GM12878 (cell line): Measurements from ENCODE around the gene USP27X. TPM values are rescaled to one million over a fixed set of nuclear protein-coding genes. Genes with fewer than 3 reads are reported as not detected.

Source experiments
- ATAC-seq: fragments of 200-7000 bp; cut with Tn5 transposase; 3 replicates; pipeline ENCODE4 v1.9.1; 2020; ENCODE audit warnings: mild to moderate bottlenecking, moderate library complexity
- Bru-seq: library from RNA; stranded (reverse); fragments of 400-500 nt; gene quantifications from one replicate; lab custom pipeline; 2021; lab: Mats Ljungman, UMichigan
- BruChase-seq, 2 experiments: library from RNA; stranded (reverse); fragments of 400-500 nt; gene quantifications; one replicate each; lab custom pipeline; 2021; lab: Mats Ljungman, UMichigan
- BruUV-seq: library from RNA; stranded (reverse); fragments of 400-500 nt; replicated peaks from 2 replicates; lab custom pipeline; 2021; lab: Mats Ljungman, UMichigan
- CTCF ChIA-PET: fragments of 300-600 bp; sonication (Branson Sonifier 250); formaldehyde crosslinking; extraction: SDS; loops from one replicate; lab custom pipeline; 2021; ENCODE audit warnings: inconsistent platforms; lab: Yijun Ruan, JAX
- POLR2A ChIA-PET: fragments of 350-600 bp; formaldehyde crosslinking; extraction: SDS; loops from one replicate; lab custom pipeline; 2021; ENCODE audit warnings: inconsistent platforms; lab: Charles Lee
- RAD21 ChIA-PET: fragments of 300-600 bp; sonication (Branson Sonifier 250); formaldehyde crosslinking; loops from one replicate; lab custom pipeline; 2023; ENCODE audit warnings: antibody characterized with exemption; ENCODE audit not compliant: unreplicated experiment; lab: Charles Lee
- SMC1A ChIA-PET: fragments of 300-600 bp; sonication (Branson Sonifier 250); formaldehyde crosslinking; loops from one replicate; lab custom pipeline; 2023; ENCODE audit not compliant: unreplicated experiment, uncharacterized antibody; lab: Charles Lee
- DNase-seq: peaks from one replicate; pipeline ENCODE4 v3.0.0-alpha.2; 2011; ENCODE audit warnings: low read depth, low spot score
- FAIRE-seq: peaks from 3 replicates; lab custom pipeline; 2011; peaks lifted over from hg19 to GRCh38; lab: Jason Lieb, UNC
- H2AFZ ChIP-seq: 2 replicates; pipeline ENCODE4 v1.6.0; 2011; ENCODE audit warnings: low read depth, low read length, control low read depth; ENCODE audit not compliant: control insufficient read depth
- H3K27ac ChIP-seq: 2 replicates; pipeline ENCODE4 v1.5.1; 2011; ENCODE audit warnings: control low read depth; ENCODE audit not compliant: control insufficient read depth, insufficient read depth
- H3K27me3 ChIP-seq, 2 experiments: replicated peaks in 1 of 2; 2 replicates each; pipeline versions ENCODE4 v1.6.0 to v1.6.1; 2011; ENCODE audit warnings: low read length in 1 of 2; ENCODE audit not compliant: control insufficient read depth in 2 of 2, insufficient read depth in 2 of 2
- H3K36me3 ChIP-seq, 2 experiments: 2 replicates each; pipeline ENCODE4 v1.5.1; 2011; ENCODE audit warnings: low read length in 1 of 2; ENCODE audit not compliant: control insufficient read depth in 2 of 2, insufficient read depth in 2 of 2
- H3K4me1 ChIP-seq: 2 replicates; pipeline ENCODE4 v1.6.1; 2011; ENCODE audit warnings: mild to moderate bottlenecking, low read length, moderate library complexity, mixed read lengths; ENCODE audit not compliant: control insufficient read depth, insufficient read depth
- H3K4me2 ChIP-seq: 2 replicates; pipeline ENCODE4 v1.6.0; 2011; ENCODE audit warnings: control low read depth; ENCODE audit not compliant: control insufficient read depth, insufficient read depth
- H3K4me3 ChIP-seq: fragments of 200-600 bp; sonication (generic); 2 replicates; pipeline ENCODE4 v1.5.1; 2016
- H3K79me2 ChIP-seq: 2 replicates; pipeline ENCODE4 v1.6.0; 2011; ENCODE audit warnings: low read length; ENCODE audit not compliant: control insufficient read depth, insufficient read depth
- H3K9ac ChIP-seq: 2 replicates; pipeline ENCODE4 v1.8.0; 2011; ENCODE audit warnings: low read length, control low read depth, mixed read lengths; ENCODE audit not compliant: control insufficient read depth, insufficient read depth
- H3K9me3 ChIP-seq: replicated peaks from 3 replicates; pipeline ENCODE4 v1.5.1; 2011; ENCODE audit warnings: mild to moderate bottlenecking, low read length; ENCODE audit not compliant: control insufficient read depth, insufficient read depth
- H4K20me1 ChIP-seq: 2 replicates; pipeline ENCODE4 v1.6.0; 2011; ENCODE audit not compliant: control insufficient read depth, insufficient read depth
- BCL11A ChIP-seq: IDR thresholded peaks from 2 replicates; pipeline ENCODE4 v1.6.1; 2011; ENCODE audit warnings: low read depth, low read length
- CHD2 ChIP-seq: IDR thresholded peaks from 2 replicates; pipeline ENCODE4 v1.6.1; 2011; ENCODE audit warnings: low read depth, low read length, improper control_type of control experiment, borderline replicate concordance
- CREB1 ChIP-seq: IDR thresholded peaks from 2 replicates; pipeline ENCODE4 v1.6.1; 2012; ENCODE audit warnings: low read depth, mild to moderate bottlenecking, inconsistent platforms
- CTCF ChIP-seq, 3 experiments: IDR thresholded peaks in 2 of 3; conservative IDR thresholded peaks in 1 of 3; 2 replicates each; pipeline ENCODE4 v1.5.1; 2011; ENCODE audit warnings: low read depth in 3 of 3, low read length in 3 of 3, mild to moderate bottlenecking in 3 of 3, control low read depth in 2 of 3, moderate library complexity in 2 of 3, inconsistent platforms in 1 of 3, mixed read lengths in 1 of 3; ENCODE audit not compliant: control insufficient read depth in 2 of 3, insufficient read depth in 1 of 3; ENCODE audit errors: extremely low read depth in 1 of 3
- EED ChIP-seq: sonication (generic); IDR thresholded peaks from 2 replicates; pipeline ENCODE4 v1.6.1; 2016; ENCODE audit warnings: antibody characterized with exemption, low read depth
- EGR1 ChIP-seq, 2 experiments: IDR thresholded peaks; 1 replicate in 1 of 2; 2 replicates in 1 of 2; pipeline ENCODE4 v1.6.1; 2011 to 2012; ENCODE audit warnings: low read depth in 2 of 2, low read length in 2 of 2, borderline replicate concordance in 1 of 2, mild to moderate bottlenecking in 1 of 2, moderate library complexity in 1 of 2
- HDAC2 ChIP-seq: fragments of 200-600 bp; sonication (generic); IDR thresholded peaks from 2 replicates; pipeline ENCODE4 v1.6.1; 2017
- HDGF ChIP-seq: fragments of 450-650 bp; IDR thresholded peaks from 2 replicates; pipeline ENCODE4 v1.6.1; 2016; ENCODE audit warnings: antibody characterized with exemption
- MLLT1 ChIP-seq: fragments of 450-650 bp; IDR thresholded peaks from 2 replicates; pipeline ENCODE4 v1.6.1; 2016; ENCODE audit warnings: mild to moderate bottlenecking
- NFXL1 ChIP-seq: fragments of 450-650 bp; IDR thresholded peaks from 2 replicates; pipeline ENCODE4 v1.6.1; 2017; ENCODE audit warnings: antibody characterized with exemption, mild to moderate bottlenecking, borderline replicate concordance
- POLR2A ChIP-seq: IDR thresholded peaks from 2 replicates; pipeline ENCODE4 v1.6.1; 2011; ENCODE audit warnings: low read depth, mild to moderate bottlenecking, low read length
- TCF12 ChIP-seq: IDR thresholded peaks from 2 replicates; pipeline ENCODE4 v1.6.1; 2011; ENCODE audit warnings: low read depth, mild to moderate bottlenecking, low read length
- TCF3 ChIP-seq: IDR thresholded peaks from 2 replicates; pipeline ENCODE4 v1.6.1; 2012; ENCODE audit warnings: low read depth, mild to moderate bottlenecking, low read length, borderline replicate concordance; ENCODE audit not compliant: insufficient read depth
- TCF7 ChIP-seq: IDR thresholded peaks from 2 replicates; pipeline ENCODE4 v1.6.1; 2014; ENCODE audit warnings: antibody characterized with exemption, borderline replicate concordance
- WRNIP1 ChIP-seq: IDR thresholded peaks from 2 replicates; pipeline ENCODE4 v1.6.1; 2011; ENCODE audit warnings: low read depth, low read length, improper control_type of control experiment, borderline replicate concordance
- ZBED1 ChIP-seq: IDR thresholded peaks from 2 replicates; pipeline ENCODE4 v1.6.1; 2016; ENCODE audit warnings: borderline replicate concordance
- WGBS: methylation state at CpG from one replicate; pipeline ENCODE4 v1.1.6; 2016; ENCODE audit warnings: low lambda C conversion rate; ENCODE audit not compliant: insufficient replicate concordance, insufficient coverage; ENCODE audit errors: missing lambda C conversion rate; 5-methylcytosine and 5-hydroxymethylcytosine counted together
- in situ Hi-C: fragments of 300-500 bp; cut with MboI; formaldehyde crosslinking; loops from 9 replicates; pipeline ENCODE4 v1.14.3; 2018; ENCODE audit warnings: mixed read lengths
- intact Hi-C: fragments of 100-400 bp; cut with micrococcal nuclease; formaldehyde crosslinking; loops from one replicate; pipeline ENCODE4 v1.14.2; 2022; ENCODE audit not compliant: unreplicated experiment
- long read RNA-seq, 2 experiments: library from polyadenylated mRNA; unstranded; transcript quantifications; one replicate each; pipeline ENCODE4 v2.0.0, GENCODE V29; 2019 to 2020
- polyA minus RNA-seq, 3 experiments: library from RNA; depleted of rRNA, polyadenylated mRNA; stranded (reverse); fragments of >200 nt; gene quantifications; 2 replicates each; pipeline ENCODE4 v1.2.3, GENCODE V29; 2011
- polyA plus RNA-seq, 11 experiments: library from polyadenylated mRNA; depleted of rRNA in 4 of 11; unstranded in 6 of 11; stranded (reverse) in 5 of 11; fragments of >200 nt; fragmentation: Nextera tagmentation in 4 of 11; fragmentation: Illumina TruSeq in 1 of 11; extraction: Ambion mirVana in 4 of 11; extraction: Trizol in 1 of 11; gene quantifications; 1 replicate in 1 of 11; 2 replicates in 10 of 11; pipeline versions ENCODE4 v1.2.1 to v1.2.3, GENCODE V29; 2011 to 2016; ENCODE audit warnings: inconsistent platforms in 2 of 11, missing spikeins in 2 of 11, low read depth in 1 of 11
- total RNA-seq, 4 experiments: library from RNA; depleted of rRNA in 3 of 4; stranded (reverse); fragments of >200 nt in 3 of 4; fragmentation: Illumina TruSeq in 1 of 4; extraction: Trizol in 1 of 4; gene quantifications; 2 replicates each; pipeline versions ENCODE4 v1.2.1 to v1.2.3, GENCODE V29; 2013 to 2021

Gene USP27X
- total RNA-seq (2013; cell fraction: nucleolus; rRNA removed), result 0.59 and 0.63 TPM in 2 replicates
- total RNA-seq (2014; rRNA removed) (0.82 and 0.90 TPM in 2 replicates), total RNA-seq (2014; rRNA removed; fragmentation: Illumina TruSeq; extraction: Trizol) (0.69 and 0.89 TPM in 2 replicates), total RNA-seq (2021) (0.90 and 1.3 TPM in 2 replicates), polyA plus RNA-seq (2011; rRNA removed) (0.79 and 0.94 TPM in 2 replicates), polyA plus RNA-seq (2014; fragmentation: Illumina TruSeq; extraction: Trizol) (2.0 and 3.5 TPM in 2 replicates), polyA plus RNA-seq (2014; fragmentation: Nextera tagmentation; extraction: Ambion mirVana) (under 1 TPM; 0.31 to 0.33 TPM), polyA plus RNA-seq (2014; rRNA removed) (0.93 and 1.1 TPM in 2 replicates), polyA plus RNA-seq (2016; fragmentation: Nextera tagmentation; extraction: Ambion mirVana) (under 1 TPM in 1 of 2 experiments, not detected in 1; 0.09 TPM), polyA minus RNA-seq (2011; rRNA and poly(A)+ RNA removed) (1.6 and 2.3 TPM in 2 replicates), Bru-seq, nascent RNA (percentile 48 among the genes with signal in this experiment), BruChase-seq, experiment 1, labeled RNA remaining after a 6-hour chase (percentile 28 among the genes with signal in this experiment), BruChase-seq, experiment 2, labeled RNA remaining after a 2-hour chase (percentile 43 among the genes with signal in this experiment)
- 0.73 TPM for polyA plus RNA-seq (2011; ENCODE audit: low read depth)
- polyA plus RNA-seq (2011; cell fraction: cytosol; rRNA removed), result 0.65 and 0.73 TPM in 2 replicates
- polyA plus RNA-seq (2011; cell fraction: nucleus; rRNA removed), result 0.45 and 0.60 TPM in 2 replicates
- polyA plus RNA-seq (2012), result 0.87 and 1.1 TPM in 2 replicates
- polyA minus RNA-seq (2011; cell fraction: cytosol; rRNA and poly(A)+ RNA removed), result 0.42 TPM in 1 of 2 replicates, not detected in the other
- 1.2 and 1.8 TPM in 2 replicates for polyA minus RNA-seq (2011; cell fraction: nucleus; rRNA and poly(A)+ RNA removed)
- long read RNA-seq, experiment 1, result 0 reads
- long read RNA-seq, experiment 2, result 0 reads

- no peaks in the 10 kb centered on the region for H3K36me3 ChIP-seq
- H3K27ac ChIP-seq, result no peak within 1 kb of the TSS; the same call in 1 of the 2 replicates
- no TSS peak for BruUV-seq
- 42% methylated on average over 38 of the region's 60 CpGs for WGBS
- ChIA-PET RAD21 (interaction anchor here (0.8 to 4.5 kb wide), 3 partner anchors 33 to 43 kb away, joined by 3 to 46 read pairs (median 3); partner anchors contain the start of gene CLCN5), CTCF (interaction anchor here (1.0 to 6.9 kb wide), 5 partner anchors 9 to 320 kb away, joined by 3 to 85 read pairs (median 19); partner anchors contain the start of gene CLCN5), POLR2A (interaction anchor here (0.5 kb wide), 1 partner anchor 149 kb away, joined by 7 read pairs; no protein-coding TSS in a partner anchor), SMC1A (interaction anchor here (0.6 to 1.7 kb wide), 3 partner anchors 39 to 43 kb away, joined by 4 to 5 read pairs (median 5); partner anchors contain the start of gene CLCN5)
- peak within 1 kb of the TSS; percentile 46 for H3K4me2 ChIP-seq
- no peaks in the 10 kb centered on the region; the same call in 1 of the 2 replicates for H3K4me1 ChIP-seq
- no peaks in the 10 kb centered on the region for H3K9me3 ChIP-seq
- FAIRE-seq (no peak), ATAC-seq (peak; percentile 96), DNase-seq (peak; percentile 27)
- in situ Hi-C loops, result no loop called here
- H3K4me3 ChIP-seq, result peak within 1 kb of the TSS; percentile 55; the same call in 1 of the 2 replicates
- peak within 1 kb of the TSS; percentile 83 for H2AFZ ChIP-seq
- H3K9ac ChIP-seq, result peak within 1 kb of the TSS; percentile 56
- no peaks in the 10 kb centered on the region for H3K79me2 ChIP-seq
- intact Hi-C loops, result no loop called here
- no peaks in the 10 kb centered on the region for H4K20me1 ChIP-seq
- H3K27me3 ChIP-seq, result no peaks in the 10 kb centered on the region
- TF ChIP-seq BCL11A (no peak), HDGF (peak; percentile 73; the same call in 1 of the 2 replicates), POLR2A (peak; percentile 58; the same call in 1 of the 2 replicates), HDAC2 (no peak), CREB1 (0 out of 2 replicates have a peak, but pooled peaks have one; percentile 11), EGR1 (IDR thresholded peaks at IDR 0.05; ENCODE audit: borderline replicate concordance in 1 of 2, low read depth in 2 of 2, low read length in 2 of 2) (peak in 1 of 2 experiments; percentile 85; a peak in 2 of 3 replicates), WRNIP1 (no peak), CTCF (IDR thresholded peaks at IDR 0.05 in 2 of 3, conservative IDR thresholded peaks at IDR 0.05 in 1 of 3; ENCODE audit: control insufficient read depth in 2 of 3, extremely low read depth in 1 of 3, insufficient read depth in 1 of 3, low read depth in 3 of 3, low read length in 3 of 3) (peak; percentile 34 to 43 (median 39); a peak in 4 of 6 replicates), TCF7 (no peak), TCF3 (0 out of 2 replicates have a peak, but pooled peaks have one; percentile 23), CHD2 (0 out of 2 replicates have a peak, but pooled peaks have one; percentile 17), NFXL1 (no peak), TCF12 (0 out of 2 replicates have a peak, but pooled peaks have one; percentile 43), ZBED1 (no peak), EED (peak; percentile 47; the same call in 1 of the 2 replicates), MLLT1 (no peak)
These were observed at the start of gene USP27X for GRCh38 chrX:49878834-49879655. USP27X (plus strand) TSS chrX:49879484; CDS start chrX:49880308, 824 bp downstream.
